ENCODE measurements around the gene TRIM31. TPM values are rescaled to one million over a fixed set of nuclear protein-coding genes. Genes with fewer than 3 reads are reported as not detected.

TRIM31 gene
- total RNA-seq, 4 donors from 2014 or later = not detected

DNA sequence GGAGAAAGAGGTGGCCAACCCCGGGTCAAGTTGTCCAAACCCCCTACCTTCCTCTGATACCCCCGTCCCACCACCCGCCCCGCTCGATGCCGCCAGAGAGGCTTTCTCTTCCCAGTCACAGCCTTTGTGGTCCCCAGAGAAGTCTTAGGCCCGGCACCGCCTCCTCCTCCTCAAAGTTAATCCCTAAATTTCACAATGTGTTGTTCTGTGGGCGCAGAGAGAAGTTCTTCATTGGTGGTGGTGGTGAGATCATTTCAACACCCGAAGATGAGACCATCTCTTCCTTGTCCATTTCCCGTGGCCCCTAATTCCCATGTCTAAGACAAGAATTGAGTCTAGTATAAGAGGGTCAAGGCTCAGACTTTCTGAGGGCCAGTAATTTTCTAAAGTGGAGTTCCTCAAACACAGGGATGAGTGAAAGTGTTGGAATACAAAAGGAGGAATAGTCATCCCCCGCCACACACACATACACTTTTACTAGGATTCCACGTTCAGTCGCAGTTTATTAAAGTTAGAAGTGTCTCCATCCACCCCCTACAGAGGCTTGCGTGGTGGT is 10.4 kb downstream of the TRIM31 start:
- H3K4me1 ChIP-seq = peaks cover 0 to 40% (median 19%) of the 10 kb centered on the region in 3 donors
- 32 to 43% methylated on average over 5 to 13 of the region's 15 CpGs for WGBS, 2 donors (ENCODE audit: low coverage in 1 of 2)
- H3K4me3 ChIP-seq = peak overlapping the region in 1 of 2 donors; percentile 47
- TF ChIP-seq POLR2AphosphoS5 (IDR thresholded peaks at IDR 0.05) (no peak), POLR2A (IDR thresholded peaks at IDR 0.05) (peak in 1 of 2 donors; percentile 17), EP300 (IDR thresholded peaks at IDR 0.05) (no peak)
- TF ChIP-seq, protein P1, sequence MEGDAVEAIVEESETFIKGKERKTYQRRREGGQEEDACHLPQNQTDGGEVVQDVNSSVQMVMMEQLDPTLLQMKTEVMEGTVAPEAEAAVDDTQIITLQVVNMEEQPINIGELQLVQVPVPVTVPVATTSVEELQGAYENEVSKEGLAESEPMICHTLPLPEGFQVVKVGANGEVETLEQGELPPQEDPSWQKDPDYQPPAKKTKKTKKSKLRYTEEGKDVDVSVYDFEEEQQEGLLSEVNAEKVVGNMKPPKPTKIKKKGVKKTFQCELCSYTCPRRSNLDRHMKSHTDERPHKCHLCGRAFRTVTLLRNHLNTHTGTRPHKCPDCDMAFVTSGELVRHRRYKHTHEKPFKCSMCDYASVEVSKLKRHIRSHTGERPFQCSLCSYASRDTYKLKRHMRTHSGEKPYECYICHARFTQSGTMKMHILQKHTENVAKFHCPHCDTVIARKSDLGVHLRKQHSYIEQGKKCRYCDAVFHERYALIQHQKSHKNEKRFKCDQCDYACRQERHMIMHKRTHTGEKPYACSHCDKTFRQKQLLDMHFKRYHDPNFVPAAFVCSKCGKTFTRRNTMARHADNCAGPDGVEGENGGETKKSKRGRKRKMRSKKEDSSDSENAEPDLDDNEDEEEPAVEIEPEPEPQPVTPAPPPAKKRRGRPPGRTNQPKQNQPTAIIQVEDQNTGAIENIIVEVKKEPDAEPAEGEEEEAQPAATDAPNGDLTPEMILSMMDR (IDR thresholded peaks at IDR 0.05) = no peak
- no peaks in the 10 kb centered on the region for H3K9me3 ChIP-seq
- H3K27ac ChIP-seq = peak overlapping the region in 3 of 4 donors; percentile 69 to 86 (median 76)
- peaks cover 64% of the 10 kb centered on the region for H3K27me3 ChIP-seq
- peak; percentile 75 for ATAC-seq
- no peaks in the 10 kb centered on the region for H3K36me3 ChIP-seq

DNA sequence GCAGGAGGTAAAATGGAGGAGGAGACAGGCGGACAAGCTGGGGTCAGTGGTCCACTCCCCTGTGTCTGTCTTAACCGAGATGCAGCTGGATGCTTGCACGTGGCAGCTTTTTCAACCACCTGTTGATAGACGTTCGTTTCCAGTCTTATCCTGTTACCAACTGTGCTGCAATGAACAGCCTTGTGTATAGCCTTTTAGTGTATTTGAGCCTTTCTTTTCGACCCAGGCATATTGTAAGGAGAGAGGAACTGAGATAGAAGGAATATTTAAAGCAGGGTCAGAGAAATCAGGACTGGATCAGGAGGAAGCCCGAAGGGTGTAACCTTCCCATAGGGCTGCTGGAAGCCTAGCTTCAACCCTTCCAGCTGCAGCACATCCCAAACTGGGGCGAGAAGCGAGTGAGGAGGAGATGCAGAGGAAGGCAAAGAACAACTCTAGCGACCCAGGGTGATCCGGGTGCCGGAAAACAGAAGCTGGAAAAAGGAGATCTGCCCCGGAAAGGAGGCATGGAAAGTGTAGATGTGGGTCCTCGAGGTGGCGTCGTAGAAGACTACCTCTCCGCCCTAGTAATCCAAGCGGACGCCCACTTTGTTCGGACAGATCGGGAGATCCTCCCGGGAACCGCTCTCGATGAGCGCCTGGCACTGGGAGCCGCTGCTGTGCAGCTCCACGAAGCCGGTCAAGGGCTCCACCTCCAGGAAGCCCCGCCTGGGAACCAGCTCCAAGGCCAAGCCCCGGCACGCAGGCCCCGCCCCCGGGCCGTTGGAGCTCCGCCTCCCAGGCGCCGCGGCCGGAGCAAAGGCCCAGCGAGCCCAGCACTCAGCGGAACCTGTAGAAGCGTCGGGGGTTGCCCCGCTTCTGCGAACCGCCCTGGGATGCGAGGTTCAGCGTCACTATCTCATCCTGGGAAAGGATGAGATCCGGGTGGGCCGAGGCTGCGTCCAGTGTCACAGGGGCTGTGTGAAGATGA is 11.2 kb downstream of the TRIM31 start:
- peaks cover 64% of the 10 kb centered on the region for H3K27me3 ChIP-seq
- H3K4me1 ChIP-seq = peaks cover 0 to 40% (median 19%) of the 10 kb centered on the region in 3 donors
- 5 to 7% methylated on average over 5 to 8 of the region's 51 CpGs for WGBS, 2 donors (ENCODE audit: low coverage in 1 of 2)
- peak overlapping the region in 3 of 4 donors; percentile 69 to 86 (median 76) for H3K27ac ChIP-seq
- H3K4me3 ChIP-seq = peak overlapping the region in 1 of 2 donors; percentile 47
- peak; percentile 95 for ATAC-seq
- TF ChIP-seq POLR2AphosphoS5 (IDR thresholded peaks at IDR 0.05) = peak; percentile 38
- TF ChIP-seq, protein P1 (IDR thresholded peaks at IDR 0.05) = peak in 2 of 4 experiments; percentile 1 to 48
- TF ChIP-seq POLR2A (IDR thresholded peaks at IDR 0.05) = no peak
- no peaks in the 10 kb centered on the region for H3K9me3 ChIP-seq
- H3K36me3 ChIP-seq = no peaks in the 10 kb centered on the region

DNA sequence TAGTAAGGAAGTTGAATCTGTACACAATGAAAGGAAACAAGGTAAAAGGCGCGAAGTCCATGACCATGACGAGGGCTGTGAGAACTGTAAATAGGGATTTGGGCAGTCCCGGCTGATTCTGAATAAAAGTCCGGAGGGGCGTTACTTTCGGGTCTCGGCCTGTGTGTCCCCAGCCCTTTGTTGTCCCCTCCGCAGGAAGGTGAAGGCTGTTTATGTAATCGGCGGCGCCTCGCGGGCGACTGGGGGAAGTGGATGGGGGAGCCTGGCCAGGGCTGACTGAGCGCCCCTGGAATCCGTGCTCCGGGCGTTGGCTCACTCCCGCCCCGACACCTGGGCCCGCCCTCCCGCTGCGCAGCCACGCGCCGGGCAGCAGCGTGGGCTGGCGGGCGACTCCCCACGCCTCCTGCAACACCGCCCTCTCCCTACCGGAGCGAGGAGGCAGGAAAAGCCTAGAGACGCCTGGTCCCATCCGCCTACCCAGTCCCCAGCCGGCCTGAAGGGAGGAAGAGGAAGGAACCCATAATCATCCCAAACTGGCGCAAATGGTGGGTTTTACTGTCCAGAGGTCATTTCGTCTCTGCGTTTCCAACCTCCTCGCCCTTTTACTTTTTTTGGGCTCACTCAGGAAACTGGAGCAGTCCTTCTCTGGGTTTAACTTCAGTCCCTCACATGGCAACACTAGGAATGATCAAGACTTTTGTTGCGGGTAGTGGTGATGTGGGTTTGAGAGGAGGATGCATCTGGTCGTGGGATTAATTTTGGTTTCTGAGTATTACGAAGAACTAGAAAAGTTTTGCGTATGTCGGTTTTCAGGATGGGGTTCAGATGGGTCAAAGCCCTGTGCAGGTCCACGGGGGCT is 12.1 kb downstream of the TRIM31 start:
- peaks cover 64% of the 10 kb centered on the region for H3K27me3 ChIP-seq
- H3K4me3 ChIP-seq = peak overlapping the region in 1 of 2 donors; percentile 47
- peaks cover 0 to 40% (median 19%) of the 10 kb centered on the region in 3 donors for H3K4me1 ChIP-seq
- TF ChIP-seq POLR2AphosphoS5 (IDR thresholded peaks at IDR 0.05) (no peak), POLR2A (IDR thresholded peaks at IDR 0.05) (no peak), EP300 (IDR thresholded peaks at IDR 0.05) (no peak)
- TF ChIP-seq, protein P1 (IDR thresholded peaks at IDR 0.05) = no peak
- H3K36me3 ChIP-seq = no peaks in the 10 kb centered on the region
- 2 to 6% methylated on average over 10 to 13 of the region's 47 CpGs for WGBS, 2 donors (ENCODE audit: low coverage in 1 of 2)
- H3K9me3 ChIP-seq = no peaks in the 10 kb centered on the region
- ATAC-seq = no peak
- peak overlapping the region in 1 of 4 donors; percentile 76 for H3K27ac ChIP-seq

GRCh38 chr6:30100154-30100553 is 12.7 kb downstream of the TRIM31 start:
- H3K9me3 ChIP-seq = no peaks in the 10 kb centered on the region
- peaks cover 67% of the 10 kb centered on the region for H3K27me3 ChIP-seq
- ATAC-seq = no peak
- TF ChIP-seq POLR2A (IDR thresholded peaks at IDR 0.05) (no peak), EP300 (IDR thresholded peaks at IDR 0.05) (no peak), POLR2AphosphoS5 (IDR thresholded peaks at IDR 0.05) (no peak)
- TF ChIP-seq, protein P1 (IDR thresholded peaks at IDR 0.05) = no peak
- no peak overlapping the region for H3K4me3 ChIP-seq
- 14 to 15% methylated on average over 8 of the region's 8 CpGs for WGBS, 2 donors (ENCODE audit: low coverage in 1 of 2)
- peaks cover 0 to 40% (median 19%) of the 10 kb centered on the region in 3 donors for H3K4me1 ChIP-seq
- H3K36me3 ChIP-seq = no peaks in the 10 kb centered on the region
- H3K27ac ChIP-seq = no peak overlapping the region

All from gastroesophageal sphincter (tissue), 4 donors.